GM12891 (cell line): ENCODE results near the gene NAV2.

ENCODE experiments used
- PAX5 ChIP-seq: IDR thresholded peaks from 2 replicates; pipeline ENCODE4 v1.6.1; 2011; ENCODE audit warnings: low read length, moderate library complexity, mild to moderate bottlenecking; ENCODE audit not compliant: insufficient read depth, severe bottlenecking
- POLR2A ChIP-seq: IDR thresholded peaks from 2 replicates; pipeline ENCODE4 v1.6.1; 2011; ENCODE audit warnings: low read depth, low read length, control low read depth
- POLR2AphosphoS5 ChIP-seq: IDR thresholded peaks from 2 replicates; pipeline ENCODE4 v1.6.1; 2011; ENCODE audit warnings: low read depth, low read length, control low read depth
- POU2F2 ChIP-seq: IDR thresholded peaks from 2 replicates; pipeline ENCODE4 v1.6.1; 2011; ENCODE audit warnings: low read depth, mild to moderate bottlenecking, control low read depth, low read length, moderate library complexity
- SPI1 ChIP-seq: IDR thresholded peaks from 2 replicates; pipeline ENCODE4 v1.6.1; 2011; ENCODE audit warnings: low read depth, low read length, control low read depth
- TAF1 ChIP-seq: IDR thresholded peaks from 2 replicates; pipeline ENCODE4 v1.6.1; 2011; ENCODE audit warnings: low read depth, low read length, control low read depth

- TF ChIP-seq POLR2A (no peak), POLR2AphosphoS5 (no peak), TAF1 (no peak), SPI1 (no peak), PAX5 (no peak), POU2F2 (no peak)
Observed at GRCh38 chr11:20084921-20085814, 372.5 kb downstream of the NAV2 start.
